ENCODE results near the gene PINLYP. TPM values are rescaled to one million over a fixed set of nuclear protein-coding genes. Genes with fewer than 3 reads are reported as not detected.
A peak's percentile ranks its signal among the peaks of the same experiment; 100 is the strongest.

Gene PINLYP
- total and polyA plus RNA-seq, 9 of the 15 experiments (the other 6 are each of a cell fraction or from before 2014, with no cell fraction given): 1.00 to 6.7 (median 2.2) TPM

GRCh38 chr19:43532962-43533545, 42.5 kb upstream of the PINLYP start, which contains the start of gene ZNF575:
ZNF575 (plus strand) TSS chr19:43533188; CDS start chr19:43534423, 1,235 bp downstream.
- Histone ChIP-seq H3K4me3 (peak within 1 kb of the TSS; percentile 45), H3K36me3 (ENCODE audit: control insufficient read depth, insufficient read depth, low read length) (peaks cover 4% of the 10 kb centered on the region; the same call in 1 of the 3 replicates), H3K79me2 (ENCODE audit: control insufficient read depth, insufficient read depth, low read length) (no peaks in the 10 kb centered on the region), H4K20me1 (replicated peaks; ENCODE audit: control insufficient read depth, insufficient read depth, low read length) (no peaks in the 10 kb centered on the region; the same call in 1 of the 2 replicates), H3K9me1 (ENCODE audit: control insufficient read depth, insufficient read depth, low read length) (no peaks in the 10 kb centered on the region), H3K4me2 (ENCODE audit: insufficient read depth, low read length) (peak within 1 kb of the TSS; percentile 99), H3K9ac (ENCODE audit: insufficient read depth in 1 of 2, low read depth in 2 of 2, low read length in 2 of 2) (peak within 1 kb of the TSS; percentile 52 to 86), H2AFZ (ENCODE audit: low read depth, low read length) (peak within 1 kb of the TSS; percentile 93), H3K27ac (ENCODE audit: extremely low read depth, low read depth, low read length) (peak within 1 kb of the TSS; percentile 59), H3K27me3 (ENCODE audit: control insufficient read depth in 2 of 2, insufficient read depth in 2 of 2, low read length in 2 of 2) (no peaks in the 10 kb centered on the region), H3K4me1 (replicated peaks in 1 of 2; ENCODE audit: control insufficient read depth in 2 of 2, insufficient read depth in 2 of 2, low read length in 2 of 2) (peaks cover 7 to 35% of the 10 kb centered on the region in 2 experiments), H3K9me3 (replicated peaks; ENCODE audit: control insufficient read depth, insufficient read depth, low read depth, low read length) (no peaks in the 10 kb centered on the region)
- DNase-seq (ENCODE audit: extremely low read depth in 1 of 4, low spot score in 3 of 4) (peak; percentile 90 to 94 (median 91)), ATAC-seq (peak; percentile 90), FAIRE-seq (no peak)
- POLR2A ChIA-PET: interaction anchor here (0.6 to 1.4 kb wide), 9 partner anchors 9 to 297 kb away, joined by 3 to 4 read pairs (median 3); no protein-coding TSS in a partner anchor
- BruUV-seq (replicated peaks): no TSS peak
- intact Hi-C loops (cut with micrococcal nuclease): loop anchor here (10.0 kb wide), 1 partner anchor 132 kb away; no protein-coding TSS in a partner anchor
- WGBS (ENCODE audit: insufficient coverage, low coverage, missing lambda C conversion rate): 1% methylated on average over 42 of the region's 47 CpGs
- CTCF ChIA-PET (ENCODE audit: low intra/inter-chr PET ratio): no interaction called here
- in situ Hi-C loops (cut with MboI): no loop called here
- TF ChIP-seq NKRF (IDR thresholded peaks at IDR 0.05; ENCODE audit: borderline replicate concordance) (peak; percentile 14; the same call in 1 of the 2 replicates), FIP1L1 (IDR thresholded peaks at IDR 0.05; ENCODE audit: low read depth, low read length, poor library complexity, severe bottlenecking) (peak; percentile 82), CXXC5 (CRISPR knock-in tag; IDR thresholded peaks at IDR 0.05) (peak; percentile 83), ZSCAN32 (CRISPR knock-in tag; IDR thresholded peaks at IDR 0.05) (no peak), TCF7 (IDR thresholded peaks at IDR 0.05; ENCODE audit: borderline replicate concordance) (0 out of 2 replicates have a peak, but pooled peaks have one; percentile 27), ZNF584 (CRISPR knock-in tag; IDR thresholded peaks at IDR 0.05; ENCODE audit: low read depth) (no peak), ATF7 (IDR thresholded peaks at IDR 0.05) (peak; percentile 72), E2F6 (IDR thresholded peaks at IDR 0.05; ENCODE audit: borderline replicate concordance in 1 of 2, extremely low read depth in 1 of 2, insufficient read depth in 1 of 2, insufficient read length in 1 of 2, low read depth in 1 of 2, low read length in 1 of 2, poor library complexity in 1 of 2, severe bottlenecking in 1 of 2) (peak; percentile 21 to 62), RCOR1 (IDR thresholded peaks at IDR 0.05; ENCODE audit: borderline replicate concordance in 1 of 2, low read depth in 2 of 2, low read length in 2 of 2) (peak in 1 of 2 experiments; percentile 56; a peak in 2 of 4 replicates), RB1 (IDR thresholded peaks at IDR 0.05; ENCODE audit: low read depth) (peak; percentile 90), CTBP1 (IDR thresholded peaks at IDR 0.05; ENCODE audit: borderline replicate concordance) (peak; percentile 94), MAZ (CRISPR knock-in tag; conservative IDR thresholded peaks at IDR 0.05 in 1 of 2, IDR thresholded peaks at IDR 0.05 in 1 of 2) (peak; percentile 71 to 95)
- TF ChIP-seq, protein P1, sequence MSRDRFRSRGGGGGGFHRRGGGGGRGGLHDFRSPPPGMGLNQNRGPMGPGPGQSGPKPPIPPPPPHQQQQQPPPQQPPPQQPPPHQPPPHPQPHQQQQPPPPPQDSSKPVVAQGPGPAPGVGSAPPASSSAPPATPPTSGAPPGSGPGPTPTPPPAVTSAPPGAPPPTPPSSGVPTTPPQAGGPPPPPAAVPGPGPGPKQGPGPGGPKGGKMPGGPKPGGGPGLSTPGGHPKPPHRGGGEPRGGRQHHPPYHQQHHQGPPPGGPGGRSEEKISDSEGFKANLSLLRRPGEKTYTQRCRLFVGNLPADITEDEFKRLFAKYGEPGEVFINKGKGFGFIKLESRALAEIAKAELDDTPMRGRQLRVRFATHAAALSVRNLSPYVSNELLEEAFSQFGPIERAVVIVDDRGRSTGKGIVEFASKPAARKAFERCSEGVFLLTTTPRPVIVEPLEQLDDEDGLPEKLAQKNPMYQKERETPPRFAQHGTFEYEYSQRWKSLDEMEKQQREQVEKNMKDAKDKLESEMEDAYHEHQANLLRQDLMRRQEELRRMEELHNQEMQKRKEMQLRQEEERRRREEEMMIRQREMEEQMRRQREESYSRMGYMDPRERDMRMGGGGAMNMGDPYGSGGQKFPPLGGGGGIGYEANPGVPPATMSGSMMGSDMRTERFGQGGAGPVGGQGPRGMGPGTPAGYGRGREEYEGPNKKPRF (IDR thresholded peaks at IDR 0.05; ENCODE audit: low read depth, low read length): no peak

Measured in K562 (cell line).